CD4-positive, alpha-beta T cell treated with Interleukin-4 for 4 hours (primary cell): ENCODE measurements around the gene KCNQ1.

Source experiments
- DNase-seq: peaks from one replicate; pipeline ENCODE4 v3.0.0-alpha.2; 2020

KCNQ1 gene

GRCh38 chr11:2527621-2528291, 82.9 kb downstream of the KCNQ1 start:
- no peak for DNase-seq

GRCh38 chr11:2528301-2529050, 83.7 kb downstream of the KCNQ1 start:
- no peak for DNase-seq

GRCh38 chr11:2529173-2529572, 84.4 kb downstream of the KCNQ1 start:
- DNase-seq = no peak

GRCh38 chr11:2529636-2530035, 84.8 kb downstream of the KCNQ1 start:
- DNase-seq = no peak

DNA sequence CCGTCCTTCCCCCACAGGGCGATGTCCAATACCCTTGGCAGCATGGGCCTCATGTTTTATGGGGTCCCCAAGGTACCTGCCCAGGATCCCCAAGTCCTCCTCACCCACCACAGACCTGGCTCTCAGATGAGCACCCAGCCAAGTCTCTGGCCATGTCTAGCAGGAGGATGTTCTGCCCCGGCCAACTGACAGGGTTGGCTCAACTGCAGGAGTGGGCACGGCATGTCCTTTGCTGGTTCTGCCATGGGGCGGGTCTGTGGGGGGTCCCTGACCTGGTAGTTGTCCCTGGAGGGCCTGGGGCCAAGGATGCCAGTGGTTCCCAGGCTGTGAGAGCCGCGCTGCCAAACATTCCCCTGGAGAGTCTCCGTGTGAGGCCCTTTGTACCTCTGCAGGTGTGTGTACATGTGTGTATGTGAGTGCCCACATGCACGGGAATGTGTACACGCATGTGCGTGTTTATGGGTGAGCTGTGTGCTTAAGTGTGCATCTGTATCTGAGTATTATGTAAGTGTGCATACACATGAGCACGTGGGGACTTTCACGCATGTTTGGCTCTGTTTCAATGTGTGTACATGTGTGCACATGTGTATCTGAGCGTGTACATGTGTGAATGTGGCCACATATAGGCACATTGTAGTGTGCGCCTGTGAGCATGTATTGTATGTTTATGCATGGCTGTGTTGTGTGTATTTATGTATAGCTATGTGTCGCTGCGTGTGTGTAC, 85.5 kb downstream of the KCNQ1 start:
- no peak for DNase-seq

- no peak for DNase-seq
Measured at GRCh38 chr11:2530855-2531200, 86.0 kb downstream of the KCNQ1 start.

GRCh38 chr11:2531277-2531986, 86.6 kb downstream of the KCNQ1 start:
- DNase-seq = peak; percentile 45

DNA sequence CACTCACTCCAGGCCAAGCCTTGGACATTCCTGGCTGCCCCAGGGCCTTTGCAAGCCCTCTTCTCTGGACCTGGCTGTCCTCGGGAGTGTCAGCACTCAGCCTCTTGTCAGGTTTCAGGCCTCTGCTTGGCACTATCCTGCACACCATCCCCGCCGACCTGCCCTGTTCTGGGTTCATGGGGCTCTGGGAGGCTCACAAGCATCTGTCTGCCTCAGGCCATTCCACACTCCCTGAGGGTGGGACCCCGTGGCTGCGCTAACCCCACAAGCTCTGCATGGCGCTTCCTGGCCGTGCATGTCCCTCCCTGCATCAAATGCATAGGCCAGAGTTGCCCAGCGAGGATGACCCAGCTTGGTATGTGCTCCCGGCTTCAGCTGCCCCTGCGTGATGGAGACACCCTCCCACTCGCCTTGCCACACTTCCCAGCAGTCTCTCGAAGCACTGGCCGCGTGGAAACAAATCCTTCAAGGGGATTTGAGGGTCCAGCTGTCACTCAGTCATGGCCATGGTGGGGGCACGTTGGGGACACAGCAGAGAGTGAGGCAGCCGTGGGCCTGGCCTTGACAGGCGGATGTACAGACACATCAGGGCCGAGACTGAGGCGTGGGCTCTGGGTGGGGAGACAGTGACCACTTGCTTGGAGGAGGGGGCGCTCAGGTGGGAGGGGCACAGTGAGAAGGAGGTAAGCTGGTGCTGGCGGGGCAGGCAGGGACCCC, 87.3 kb downstream of the KCNQ1 start:
- DNase-seq = no peak

DNA sequence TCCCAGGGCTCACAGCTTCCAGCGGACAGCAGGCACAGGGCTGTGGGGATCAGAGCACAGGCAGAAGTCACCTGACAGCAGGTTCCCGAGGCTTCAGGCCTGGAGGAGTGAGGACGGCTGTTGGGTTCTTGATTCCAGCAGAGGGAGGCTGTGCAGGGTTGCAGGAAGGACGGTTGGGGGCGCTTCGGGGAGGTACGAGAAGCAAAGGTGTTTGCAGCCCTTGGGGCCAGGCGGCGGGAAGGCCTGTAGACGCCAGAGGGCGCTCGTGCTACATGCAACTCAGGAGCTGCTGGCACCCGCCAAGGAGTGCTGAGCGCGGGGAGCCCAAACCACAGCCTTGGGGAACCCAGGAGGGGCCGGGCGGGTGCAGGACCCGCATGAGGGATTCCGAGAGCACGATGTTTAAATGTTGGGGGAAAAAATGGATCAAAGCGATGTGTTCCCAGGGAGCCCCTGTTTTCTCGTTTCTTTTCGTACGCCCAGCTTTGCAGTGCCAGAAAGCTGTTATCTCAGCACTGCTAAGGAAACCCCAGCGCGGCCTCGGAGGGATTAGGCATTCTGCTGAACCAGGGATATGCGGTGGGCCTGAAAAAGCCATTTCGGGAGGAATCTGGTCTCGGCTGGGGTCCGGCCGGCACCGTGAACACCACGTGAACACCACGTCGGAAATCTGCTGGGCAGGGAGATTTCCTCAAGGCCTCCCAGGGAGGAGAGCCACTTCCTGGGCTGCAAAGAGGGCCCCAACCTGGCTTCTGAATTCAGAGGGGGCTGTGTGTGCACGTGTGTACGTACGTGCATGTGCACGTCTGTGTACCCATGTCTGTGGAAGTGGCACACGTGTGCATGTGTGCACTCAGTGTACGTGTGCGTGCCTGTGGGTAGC, 88.1 kb downstream of the KCNQ1 start:
- peak; percentile 86 for DNase-seq

DNA sequence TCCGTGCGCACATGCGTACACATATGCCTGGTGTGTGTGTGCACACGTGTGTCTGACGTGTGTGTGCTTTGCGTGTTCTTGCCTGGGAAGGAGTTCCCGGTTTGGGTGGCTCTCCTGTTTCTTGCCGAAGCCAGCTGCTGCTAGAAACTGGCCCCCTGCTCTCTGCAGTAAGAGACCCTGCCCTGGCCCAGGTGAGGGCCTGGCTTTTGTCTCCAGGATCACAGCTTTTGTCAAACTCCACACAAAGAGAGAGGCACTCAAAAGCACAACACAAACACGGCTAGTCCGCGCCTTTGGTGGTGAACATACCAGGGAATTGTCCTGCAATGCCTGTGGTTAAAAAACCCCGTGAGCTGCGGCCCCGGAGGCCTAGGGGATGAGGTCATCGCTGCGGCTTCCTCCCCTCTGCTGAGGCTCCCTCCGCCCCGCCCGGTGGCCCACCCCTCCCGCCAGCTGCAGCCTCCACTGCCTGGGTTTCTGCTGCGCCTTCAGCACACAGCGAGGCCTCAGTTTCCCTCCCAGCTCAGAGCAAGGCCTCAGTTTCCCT, 88.9 kb downstream of the KCNQ1 start:
- peak; percentile 8 for DNase-seq

- DNase-seq = no peak
Measured at GRCh38 chr11:2534134-2534956, 89.5 kb downstream of the KCNQ1 start.

GRCh38 chr11:2534957-2535672, 90.3 kb downstream of the KCNQ1 start:
- DNase-seq = no peak

- no peak for DNase-seq
Measured at GRCh38 chr11:2535673-2536439, 91.0 kb downstream of the KCNQ1 start.

DNA sequence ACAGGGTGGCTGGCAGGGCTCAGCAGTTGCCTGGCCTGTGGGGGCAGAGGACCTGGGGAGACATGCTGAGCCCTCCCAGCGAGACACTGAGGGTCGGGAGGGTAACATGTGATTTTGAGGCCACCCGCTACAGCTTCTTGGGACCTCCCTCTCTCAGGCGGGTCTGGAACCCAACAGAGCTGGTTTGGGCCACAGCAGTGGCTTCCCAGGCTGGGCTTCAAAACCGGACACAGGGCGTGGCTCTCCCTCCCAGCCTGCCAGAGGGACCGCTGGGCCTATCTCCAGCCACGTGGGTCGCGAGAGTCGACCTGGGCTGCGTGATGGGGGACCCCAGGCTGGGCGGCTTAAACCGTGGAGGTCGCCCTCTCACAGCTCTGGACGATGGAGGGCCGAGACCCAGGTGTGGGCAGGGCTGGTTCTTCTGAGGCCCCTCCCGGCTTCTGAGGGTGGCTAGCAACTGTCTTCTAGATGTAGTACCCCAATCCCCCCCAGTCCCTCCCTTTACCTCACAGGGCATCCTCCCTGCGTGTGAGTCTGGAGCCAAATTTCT, 91.7 kb downstream of the KCNQ1 start:
- DNase-seq = no peak

DNA sequence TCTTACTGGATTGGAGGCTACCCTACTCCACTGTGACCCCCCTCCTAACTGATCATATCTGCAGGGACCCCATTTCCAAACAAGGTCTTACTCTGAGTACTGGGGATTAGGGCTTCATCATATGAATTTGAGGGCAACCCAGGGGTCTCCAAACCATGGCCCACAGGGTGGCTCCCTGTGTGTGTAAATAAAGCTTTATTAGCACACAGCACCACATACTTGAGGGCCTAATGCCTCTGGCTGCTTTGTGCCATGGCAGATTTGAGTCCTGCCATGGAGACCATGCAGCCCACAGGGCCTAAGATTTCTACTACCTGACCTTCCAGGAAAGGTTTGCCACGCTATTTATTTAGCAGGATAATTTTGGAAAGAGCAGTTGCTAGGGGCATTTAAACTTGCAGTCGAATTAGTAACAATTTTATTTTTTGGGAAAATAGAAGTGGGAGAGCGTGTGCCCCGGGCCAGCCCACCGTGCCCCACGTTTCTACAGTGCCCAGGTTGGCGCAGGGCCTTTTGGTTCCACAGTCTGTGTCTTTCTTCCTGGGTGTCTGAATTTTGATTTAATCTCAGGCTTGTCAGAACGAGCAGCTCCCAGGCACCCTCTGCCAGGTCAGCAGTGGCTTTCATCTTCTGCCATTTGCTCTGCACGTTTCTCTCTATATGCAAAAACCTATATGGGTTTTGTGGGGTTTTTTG, 92.3 kb downstream of the KCNQ1 start:
- DNase-seq = no peak

DNA sequence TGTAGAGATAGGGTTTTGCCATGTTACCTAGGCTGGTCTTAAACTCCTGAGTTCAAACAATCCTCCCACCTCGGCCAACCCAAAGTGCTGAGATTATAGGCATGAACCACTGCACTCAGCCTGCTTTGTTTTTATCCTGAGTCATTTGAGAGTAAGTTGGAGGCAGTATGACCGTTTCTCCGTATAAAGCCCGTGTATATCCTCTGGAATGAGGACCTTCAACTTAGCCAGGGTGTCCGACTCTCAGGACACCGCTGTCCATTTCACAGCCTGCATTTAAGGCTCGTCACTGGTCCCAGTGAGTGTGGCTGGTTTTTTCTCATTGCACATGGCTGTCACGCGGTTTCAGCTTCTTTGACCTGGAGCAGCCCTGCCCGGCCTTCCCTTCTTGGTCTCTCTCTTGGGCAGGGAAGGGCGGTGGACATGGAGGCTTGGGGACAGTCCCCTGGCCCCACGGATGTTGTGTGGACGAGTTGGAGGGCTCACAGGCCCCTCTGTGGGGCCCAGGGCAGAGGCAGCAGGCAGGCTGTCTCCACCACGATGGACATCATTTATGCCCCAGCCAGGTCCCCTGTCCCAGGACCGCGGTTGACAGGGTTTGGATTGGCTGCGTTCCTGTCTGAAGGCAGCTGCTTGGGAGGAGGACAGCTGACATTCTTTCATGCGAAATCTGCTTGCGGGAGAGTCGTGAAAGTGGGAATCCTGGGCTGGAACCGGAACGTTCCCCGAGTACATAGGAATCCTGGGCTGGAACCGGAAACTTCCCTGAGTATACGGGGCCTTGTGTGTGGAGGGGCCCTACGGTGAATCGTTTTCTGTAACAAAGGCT, 93.3 kb downstream of the KCNQ1 start:
- DNase-seq = no peak

GRCh38 chr11:2538951-2539350, 94.1 kb downstream of the KCNQ1 start:
- DNase-seq = no peak
